ENCODE results near the gene ANKRD36C. TPM values are rescaled to one million over a fixed set of nuclear protein-coding genes. Genes with fewer than 3 reads are reported as not detected.
"Not testable (repeated sequence)": the region's sequence is repeated elsewhere in the genome, so short reads cannot be mapped to it uniquely, and the experiment has no call there.

Gene ANKRD36C
- 10 to 100 TPM; 26.6 to 29.8 TPM for total RNA-seq
- 22.7 TPM for polyA plus RNA-seq

GRCh38 chr2:95991351-95992094 is at the start of gene ANKRD36C:
ANKRD36C (minus strand) TSS chr2:95991824; CDS start chr2:95991708, 116 bp downstream.
- Mint-ChIP-seq H3K27me3 (peaks cover 5 to 21% of the 10 kb centered on the region in 2 donors), H3K36me3 (peaks cover 0 to 11% (median 0%) of the 10 kb centered on the region in 3 donors), H3K4me3 (peak within 1 kb of the TSS; percentile 93 to 98 (median 95)), H3K27ac (peak within 1 kb of the TSS; percentile 89 to 99 (median 96))
- ChIA-PET CTCF (interaction anchor here (1.6 to 2.9 kb wide), 3 partner anchors 17 to 147 kb away, joined by 8 to 17 read pairs (median 11); partner anchors contain the start of genes ADRA2B and ASTL), POLR2A (interaction anchor here (0.6 to 1.0 kb wide), 3 partner anchors 173 to 344 kb away, joined by 3 to 6 read pairs (median 5); no protein-coding TSS in a partner anchor)
- H3K4me1 ChIP-seq (ENCODE audit: insufficient read depth, low read length); H3K27me3 ChIP-seq (ENCODE audit: insufficient read depth, low read length, poor library complexity, severe bottlenecking); H3K9me3 Mint-ChIP-seq; H3K9me3 ChIP-seq (ENCODE audit: low read length); H3K36me3 ChIP-seq (ENCODE audit: insufficient read depth, low read length); H3K4me1 Mint-ChIP-seq: not testable (repeated sequence)
- peak in 4 of 5 donors; percentile 14 to 58 (median 54) for DNase-seq
- Histone ChIP-seq H3K4me3 (ENCODE audit: low read length) (peak within 1 kb of the TSS; percentile 80), H3K27ac (ENCODE audit: low read depth, low read length) (peak within 1 kb of the TSS; percentile 83)

GRCh38 chr2:96035554-96035953 is 43.9 kb upstream of the ANKRD36C start:
- H3K9me3 ChIP-seq (ENCODE audit: low read length); H3K27ac Mint-ChIP-seq; H3K36me3 ChIP-seq (ENCODE audit: insufficient read depth, low read length); H3K4me3 Mint-ChIP-seq; H3K4me1 Mint-ChIP-seq; H3K27ac ChIP-seq (ENCODE audit: low read depth, low read length); H3K9me3 Mint-ChIP-seq; H3K4me1 ChIP-seq (ENCODE audit: insufficient read depth, low read length); H3K27me3 ChIP-seq (ENCODE audit: insufficient read depth, low read length, poor library complexity, severe bottlenecking); H3K4me3 ChIP-seq (ENCODE audit: low read length); CTCF ChIA-PET; H3K27me3 Mint-ChIP-seq; DNase-seq; H3K36me3 Mint-ChIP-seq; POLR2A ChIA-PET: not testable (repeated sequence)

GRCh38 chr2:96034792-96035191 is 43.2 kb upstream of the ANKRD36C start, which contains the start of gene GPAT2:
GPAT2 (minus strand) TSS chr2:96034916; CDS start chr2:96032359, 2,557 bp downstream.
- DNase-seq; H3K9me3 Mint-ChIP-seq; H3K27me3 ChIP-seq (ENCODE audit: insufficient read depth, low read length, poor library complexity, severe bottlenecking); POLR2A ChIA-PET; H3K27me3 Mint-ChIP-seq; H3K4me1 Mint-ChIP-seq; H3K4me3 Mint-ChIP-seq; CTCF ChIA-PET; H3K4me1 ChIP-seq (ENCODE audit: insufficient read depth, low read length); H3K27ac ChIP-seq (ENCODE audit: low read depth, low read length); H3K9me3 ChIP-seq (ENCODE audit: low read length); H3K36me3 ChIP-seq (ENCODE audit: insufficient read depth, low read length); H3K27ac Mint-ChIP-seq; H3K36me3 Mint-ChIP-seq; H3K4me3 ChIP-seq (ENCODE audit: low read length): not testable (repeated sequence)

- H3K9me3 Mint-ChIP-seq; H3K4me1 Mint-ChIP-seq; POLR2A ChIA-PET; H3K9me3 ChIP-seq (ENCODE audit: low read length); H3K27ac Mint-ChIP-seq; H3K4me3 ChIP-seq (ENCODE audit: low read length); DNase-seq; H3K36me3 ChIP-seq (ENCODE audit: insufficient read depth, low read length); H3K4me3 Mint-ChIP-seq; H3K36me3 Mint-ChIP-seq; H3K4me1 ChIP-seq (ENCODE audit: insufficient read depth, low read length); H3K27me3 Mint-ChIP-seq; H3K27ac ChIP-seq (ENCODE audit: low read depth, low read length); H3K27me3 ChIP-seq (ENCODE audit: insufficient read depth, low read length, poor library complexity, severe bottlenecking); CTCF ChIA-PET: not testable (repeated sequence)
Observed at GRCh38 chr2:96033997-96034396, 42.4 kb upstream of the ANKRD36C start.

- POLR2A ChIA-PET; H3K36me3 Mint-ChIP-seq; H3K9me3 ChIP-seq (ENCODE audit: low read length); H3K27me3 ChIP-seq (ENCODE audit: insufficient read depth, low read length, poor library complexity, severe bottlenecking); H3K4me3 Mint-ChIP-seq; H3K36me3 ChIP-seq (ENCODE audit: insufficient read depth, low read length); H3K27me3 Mint-ChIP-seq; H3K4me1 ChIP-seq (ENCODE audit: insufficient read depth, low read length); CTCF ChIA-PET; H3K27ac Mint-ChIP-seq; H3K4me3 ChIP-seq (ENCODE audit: low read length); H3K9me3 Mint-ChIP-seq; H3K4me1 Mint-ChIP-seq; H3K27ac ChIP-seq (ENCODE audit: low read depth, low read length); DNase-seq: not testable (repeated sequence)
Observed at GRCh38 chr2:96027725-96028325, 36.2 kb upstream of the ANKRD36C start.

GRCh38 chr2:96025755-96026154 is 34.1 kb upstream of the ANKRD36C start:
- H3K27me3 ChIP-seq (ENCODE audit: insufficient read depth, low read length, poor library complexity, severe bottlenecking); H3K27ac Mint-ChIP-seq; H3K4me1 ChIP-seq (ENCODE audit: insufficient read depth, low read length); H3K27me3 Mint-ChIP-seq; H3K4me3 Mint-ChIP-seq; H3K36me3 ChIP-seq (ENCODE audit: insufficient read depth, low read length); H3K27ac ChIP-seq (ENCODE audit: low read depth, low read length); H3K9me3 ChIP-seq (ENCODE audit: low read length); H3K4me3 ChIP-seq (ENCODE audit: low read length); H3K36me3 Mint-ChIP-seq; POLR2A ChIA-PET; H3K4me1 Mint-ChIP-seq; H3K9me3 Mint-ChIP-seq: not testable (repeated sequence)
- peak in 1 of 5 donors; percentile 19 for DNase-seq
- CTCF ChIA-PET = interaction anchor here (4.7 kb wide), 1 partner anchor 149 kb away, joined by 19 read pairs; no protein-coding TSS in a partner anchor

GRCh38 chr2:96025194-96025492 is 33.5 kb upstream of the ANKRD36C start:
- Histone ChIP-seq H3K36me3 (ENCODE audit: insufficient read depth, low read length) (no peaks in the 10 kb centered on the region), H3K4me1 (ENCODE audit: insufficient read depth, low read length) (no peaks in the 10 kb centered on the region), H3K4me3 (ENCODE audit: low read length) (no peak overlapping the region), H3K27ac (ENCODE audit: low read depth, low read length) (no peak overlapping the region), H3K9me3 (ENCODE audit: low read length) (no peaks in the 10 kb centered on the region), H3K27me3 (ENCODE audit: insufficient read depth, low read length, poor library complexity, severe bottlenecking) (no peaks in the 10 kb centered on the region)
- Mint-ChIP-seq H3K9me3 (no peaks in the 10 kb centered on the region), H3K4me1 (peaks cover 2 to 3% (median 3%) of the 10 kb centered on the region in 3 donors), H3K36me3 (peaks cover 0 to 1% (median 0%) of the 10 kb centered on the region in 3 donors), H3K27me3 (no peaks in the 10 kb centered on the region), H3K27ac (peak overlapping the region in 1 of 8 donors; percentile 77), H3K4me3 (no peak overlapping the region)
- ChIA-PET POLR2A (interaction anchor here (0.7 kb wide), 1 partner anchor 242 kb away, joined by 3 read pairs; no protein-coding TSS in a partner anchor), CTCF (interaction anchor here (1.0 to 4.7 kb wide), 2 partner anchors 91 to 149 kb away, joined by 3 to 19 read pairs; partner anchors contain the start of gene ADRA2B)
- DNase-seq = no peak

- Histone ChIP-seq H3K4me3 (ENCODE audit: low read length) (no peak overlapping the region), H3K9me3 (ENCODE audit: low read length) (no peaks in the 10 kb centered on the region), H3K27me3 (ENCODE audit: insufficient read depth, low read length, poor library complexity, severe bottlenecking) (no peaks in the 10 kb centered on the region), H3K4me1 (ENCODE audit: insufficient read depth, low read length) (no peaks in the 10 kb centered on the region), H3K27ac (ENCODE audit: low read depth, low read length) (no peak overlapping the region), H3K36me3 (ENCODE audit: insufficient read depth, low read length) (no peaks in the 10 kb centered on the region)
- CTCF ChIA-PET = interaction anchor here (1.0 to 4.7 kb wide), 2 partner anchors 92 to 150 kb away, joined by 3 to 19 read pairs; partner anchors contain the start of gene ADRA2B
- no peak for DNase-seq
- Mint-ChIP-seq H3K36me3 (peaks cover 0 to 1% (median 0%) of the 10 kb centered on the region in 3 donors), H3K27me3 (no peaks in the 10 kb centered on the region), H3K27ac (no peak overlapping the region), H3K9me3 (no peaks in the 10 kb centered on the region), H3K4me1 (peaks cover 2 to 3% (median 3%) of the 10 kb centered on the region in 3 donors), H3K4me3 (no peak overlapping the region)
- POLR2A ChIA-PET = interaction anchor here (0.7 kb wide), 1 partner anchor 242 kb away, joined by 3 read pairs; no protein-coding TSS in a partner anchor
Observed at GRCh38 chr2:96024336-96025193, 32.9 kb upstream of the ANKRD36C start.
